ENCODE measurements around the gene RAP1GAP. TPM values are rescaled to one million over a fixed set of nuclear protein-coding genes. Genes with fewer than 3 reads are reported as not detected.

Gene RAP1GAP
- polyA plus RNA-seq, 1 donor from 2014 or later: 9.8 TPM

GRCh38 chr1:21550097-21550496 is 119.1 kb downstream of the RAP1GAP start:
- Histone ChIP-seq H3F3A (ENCODE audit: insufficient read depth, low read length, poor library complexity, severe bottlenecking) (no peaks in the 10 kb centered on the region), H3K27ac (ENCODE audit: low read length) (no peak overlapping the region), H3K9me2 (ENCODE audit: insufficient read depth, low read length) (no peaks in the 10 kb centered on the region), H3K9me3 (ENCODE audit: low read length) (no peaks in the 10 kb centered on the region), H3K4me3 (ENCODE audit: low read length) (no peak overlapping the region), H2AFZ (ENCODE audit: low read depth, low read length) (no peak overlapping the region), H3K27me3 (ENCODE audit: insufficient read depth, low read depth, low read length) (no peaks in the 10 kb centered on the region), H3K36me3 (ENCODE audit: insufficient read depth, low read length) (no peaks in the 10 kb centered on the region), H3K4me2 (ENCODE audit: low read length) (no peak overlapping the region), H3K79me2 (replicated peaks; ENCODE audit: insufficient read depth, low read length) (no peaks in the 10 kb centered on the region), H4K20me1 (ENCODE audit: insufficient read depth) (no peaks in the 10 kb centered on the region), H3K9ac (ENCODE audit: low read length) (no peak overlapping the region)
- TF ChIP-seq EZH2 (IDR thresholded peaks at IDR 0.05; ENCODE audit: borderline replicate concordance, insufficient read depth, low read length, poor library complexity, severe bottlenecking) (no peak), RAD21 (conservative IDR thresholded peaks at IDR 0.05) (no peak), SMC3 (conservative IDR thresholded peaks at IDR 0.05; ENCODE audit: poor library complexity) (no peak), EP300 (conservative IDR thresholded peaks at IDR 0.05; ENCODE audit: poor library complexity, severe bottlenecking) (no peak), POLR2AphosphoS5 (IDR thresholded peaks at IDR 0.05) (no peak)
- TF ChIP-seq, protein P1, sequence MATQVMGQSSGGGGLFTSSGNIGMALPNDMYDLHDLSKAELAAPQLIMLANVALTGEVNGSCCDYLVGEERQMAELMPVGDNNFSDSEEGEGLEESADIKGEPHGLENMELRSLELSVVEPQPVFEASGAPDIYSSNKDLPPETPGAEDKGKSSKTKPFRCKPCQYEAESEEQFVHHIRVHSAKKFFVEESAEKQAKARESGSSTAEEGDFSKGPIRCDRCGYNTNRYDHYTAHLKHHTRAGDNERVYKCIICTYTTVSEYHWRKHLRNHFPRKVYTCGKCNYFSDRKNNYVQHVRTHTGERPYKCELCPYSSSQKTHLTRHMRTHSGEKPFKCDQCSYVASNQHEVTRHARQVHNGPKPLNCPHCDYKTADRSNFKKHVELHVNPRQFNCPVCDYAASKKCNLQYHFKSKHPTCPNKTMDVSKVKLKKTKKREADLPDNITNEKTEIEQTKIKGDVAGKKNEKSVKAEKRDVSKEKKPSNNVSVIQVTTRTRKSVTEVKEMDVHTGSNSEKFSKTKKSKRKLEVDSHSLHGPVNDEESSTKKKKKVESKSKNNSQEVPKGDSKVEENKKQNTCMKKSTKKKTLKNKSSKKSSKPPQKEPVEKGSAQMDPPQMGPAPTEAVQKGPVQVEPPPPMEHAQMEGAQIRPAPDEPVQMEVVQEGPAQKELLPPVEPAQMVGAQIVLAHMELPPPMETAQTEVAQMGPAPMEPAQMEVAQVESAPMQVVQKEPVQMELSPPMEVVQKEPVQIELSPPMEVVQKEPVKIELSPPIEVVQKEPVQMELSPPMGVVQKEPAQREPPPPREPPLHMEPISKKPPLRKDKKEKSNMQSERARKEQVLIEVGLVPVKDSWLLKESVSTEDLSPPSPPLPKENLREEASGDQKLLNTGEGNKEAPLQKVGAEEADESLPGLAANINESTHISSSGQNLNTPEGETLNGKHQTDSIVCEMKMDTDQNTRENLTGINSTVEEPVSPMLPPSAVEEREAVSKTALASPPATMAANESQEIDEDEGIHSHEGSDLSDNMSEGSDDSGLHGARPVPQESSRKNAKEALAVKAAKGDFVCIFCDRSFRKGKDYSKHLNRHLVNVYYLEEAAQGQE (IDR thresholded peaks at IDR 0.05; ENCODE audit: borderline replicate concordance): no peak

DNA sequence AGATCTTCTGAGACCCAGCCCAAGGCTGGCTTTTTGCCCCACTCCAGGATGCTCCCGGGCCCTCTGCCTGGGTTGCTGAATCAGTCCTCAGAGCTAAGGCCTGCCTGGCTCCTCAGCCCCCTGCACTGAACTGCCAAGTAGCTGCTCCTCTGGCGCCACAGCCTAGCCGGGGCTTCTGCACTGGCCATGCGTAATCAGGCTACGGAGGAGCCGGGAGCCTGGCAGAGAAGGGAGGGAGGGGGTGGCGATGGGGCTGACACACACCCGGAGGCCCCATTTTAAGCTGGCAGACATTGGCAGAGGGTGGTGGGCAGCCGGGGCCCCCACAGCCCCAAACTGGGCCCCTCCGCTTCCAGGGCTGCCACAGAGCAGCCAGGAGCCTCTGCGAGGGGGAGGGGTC is 121.3 kb downstream of the RAP1GAP start:
- H3K79me2 ChIP-seq (replicated peaks; ENCODE audit: insufficient read depth, low read length): no peaks in the 10 kb centered on the region
- no peaks in the 10 kb centered on the region for H4K20me1 ChIP-seq (ENCODE audit: insufficient read depth)
- H3K4me3 ChIP-seq (ENCODE audit: low read length): no peak overlapping the region
- no peaks in the 10 kb centered on the region for H3K9me2 ChIP-seq (ENCODE audit: insufficient read depth, low read length)
- no peaks in the 10 kb centered on the region for H3K36me3 ChIP-seq (ENCODE audit: insufficient read depth, low read length)
- no peak overlapping the region for H2AFZ ChIP-seq (ENCODE audit: low read depth, low read length)
- no peaks in the 10 kb centered on the region for H3F3A ChIP-seq (ENCODE audit: insufficient read depth, low read length, poor library complexity, severe bottlenecking)
- H3K4me2 ChIP-seq (ENCODE audit: low read length): no peak overlapping the region
- H3K27me3 ChIP-seq (ENCODE audit: insufficient read depth, low read depth, low read length): no peaks in the 10 kb centered on the region
- no peak overlapping the region for H3K27ac ChIP-seq (ENCODE audit: low read length)
- TF ChIP-seq, protein P1 (IDR thresholded peaks at IDR 0.05; ENCODE audit: borderline replicate concordance): no peak
- no peak for TF ChIP-seq MXI1 (conservative IDR thresholded peaks at IDR 0.05; ENCODE audit: poor library complexity, severe bottlenecking)
- no peak overlapping the region for H3K9ac ChIP-seq (ENCODE audit: low read length)
- H3K9me3 ChIP-seq (ENCODE audit: low read length): no peaks in the 10 kb centered on the region

Other genes with a start within 250 kb of the RAP1GAP start
- 14.4 and 16.2 TPM in 2 replicates for gene NBPF3, start 229.2 kb downstream of the RAP1GAP start, polyA plus RNA-seq
- 0.42 and 3.4 TPM in 2 replicates for gene ALPL, start 159.9 kb downstream of the RAP1GAP start, polyA plus RNA-seq
- 57.5 and 67.2 TPM in 2 replicates for gene USP48, start 113.8 kb upstream of the RAP1GAP start, polyA plus RNA-seq
- not detected in 2 replicates for gene LDLRAD2, start 142.9 kb upstream of the RAP1GAP start, polyA plus RNA-seq

Data from neural cell (in vitro differentiated cells).